ENCODE measurements around the gene JAML. TPM values are rescaled to one million over a fixed set of nuclear protein-coding genes. Genes with fewer than 3 reads are reported as not detected.

The JAML gene
- total and polyA plus RNA-seq, 2 donors (not counting 1 experiment from before 2014, with no cell fraction given), result not detected

- Histone ChIP-seq H3K27ac (ENCODE audit: insufficient read depth, low read length) (no peak overlapping the region), H4K20me1 (ENCODE audit: control insufficient read depth, extremely low read depth, insufficient read depth, low read length) (no peaks in the 10 kb centered on the region), H3K9ac (ENCODE audit: insufficient read depth, low read length) (no peak overlapping the region), H3K9me3 (ENCODE audit: control insufficient read depth, insufficient read depth, low read depth, low read length) (no peaks in the 10 kb centered on the region), H3K4me1 (ENCODE audit: control insufficient read depth, extremely low read depth, insufficient read depth, low read length) (no peaks in the 10 kb centered on the region), H3K4me2 (ENCODE audit: extremely low read depth, insufficient read depth, low read length) (no peak overlapping the region), H2AFZ (ENCODE audit: low read length) (no peak overlapping the region), H3K79me2 (ENCODE audit: control insufficient read depth, insufficient read depth, low read length) (no peaks in the 10 kb centered on the region), H3K4me3 (replicated peaks in 1 of 4; ENCODE audit: control extremely low read depth in 1 of 4, insufficient read depth in 1 of 4, low read depth in 3 of 4, low read length in 4 of 4) (no peak overlapping the region), H3K27me3 (ENCODE audit: control insufficient read depth, insufficient read depth, low read length) (no peaks in the 10 kb centered on the region), H3K36me3 (ENCODE audit: control insufficient read depth, insufficient read depth, low read length) (no peaks in the 10 kb centered on the region)
- no peak for TF ChIP-seq EZH2 (IDR thresholded peaks at IDR 0.05; ENCODE audit: low read length, missing control alignments)
- TF ChIP-seq CTCF (conservative IDR thresholded peaks at IDR 0.05 in 1 of 2, IDR thresholded peaks at IDR 0.05 in 1 of 2; ENCODE audit: low read depth in 1 of 2, low read length in 2 of 2), result no peak
- DNase-seq (ENCODE audit: low read depth in 2 of 2), result no peak
These were observed 55.3 kb downstream of the JAML start for GRCh38 chr11:118169300-118170140.

GRCh38 chr11:118168751-118169150, 56.1 kb downstream of the JAML start:
- DNase-seq (ENCODE audit: low read depth in 2 of 2), result no peak
- Histone ChIP-seq H3K79me2 (ENCODE audit: control insufficient read depth, insufficient read depth, low read length) (no peaks in the 10 kb centered on the region), H3K27ac (ENCODE audit: insufficient read depth, low read length) (no peak overlapping the region), H3K4me2 (ENCODE audit: extremely low read depth, insufficient read depth, low read length) (no peak overlapping the region), H3K4me3 (replicated peaks in 1 of 4; ENCODE audit: control extremely low read depth in 1 of 4, insufficient read depth in 1 of 4, low read depth in 3 of 4, low read length in 4 of 4) (no peak overlapping the region), H3K36me3 (ENCODE audit: control insufficient read depth, insufficient read depth, low read length) (no peaks in the 10 kb centered on the region), H3K27me3 (ENCODE audit: control insufficient read depth, insufficient read depth, low read length) (no peaks in the 10 kb centered on the region), H4K20me1 (ENCODE audit: control insufficient read depth, extremely low read depth, insufficient read depth, low read length) (no peaks in the 10 kb centered on the region), H2AFZ (ENCODE audit: low read length) (no peak overlapping the region), H3K4me1 (ENCODE audit: control insufficient read depth, extremely low read depth, insufficient read depth, low read length) (no peaks in the 10 kb centered on the region), H3K9ac (ENCODE audit: insufficient read depth, low read length) (no peak overlapping the region), H3K9me3 (ENCODE audit: control insufficient read depth, insufficient read depth, low read depth, low read length) (no peaks in the 10 kb centered on the region)
- TF ChIP-seq CTCF (conservative IDR thresholded peaks at IDR 0.05 in 1 of 2, IDR thresholded peaks at IDR 0.05 in 1 of 2; ENCODE audit: low read depth in 1 of 2, low read length in 2 of 2) (no peak), EZH2 (IDR thresholded peaks at IDR 0.05; ENCODE audit: low read length, missing control alignments) (no peak)

GRCh38 chr11:118168316-118168715, 56.5 kb downstream of the JAML start:
- Histone ChIP-seq H3K4me2 (ENCODE audit: extremely low read depth, insufficient read depth, low read length) (no peak overlapping the region), H3K79me2 (ENCODE audit: control insufficient read depth, insufficient read depth, low read length) (no peaks in the 10 kb centered on the region), H3K36me3 (ENCODE audit: control insufficient read depth, insufficient read depth, low read length) (no peaks in the 10 kb centered on the region), H4K20me1 (ENCODE audit: control insufficient read depth, extremely low read depth, insufficient read depth, low read length) (no peaks in the 10 kb centered on the region), H3K9ac (ENCODE audit: insufficient read depth, low read length) (no peak overlapping the region), H3K9me3 (ENCODE audit: control insufficient read depth, insufficient read depth, low read depth, low read length) (no peaks in the 10 kb centered on the region), H3K27me3 (ENCODE audit: control insufficient read depth, insufficient read depth, low read length) (no peaks in the 10 kb centered on the region), H3K4me3 (replicated peaks in 1 of 4; ENCODE audit: control extremely low read depth in 1 of 4, insufficient read depth in 1 of 4, low read depth in 3 of 4, low read length in 4 of 4) (no peak overlapping the region), H2AFZ (ENCODE audit: low read length) (no peak overlapping the region), H3K27ac (ENCODE audit: insufficient read depth, low read length) (no peak overlapping the region), H3K4me1 (ENCODE audit: control insufficient read depth, extremely low read depth, insufficient read depth, low read length) (no peaks in the 10 kb centered on the region)
- no peak for DNase-seq (ENCODE audit: low read depth in 2 of 2)
- TF ChIP-seq EZH2 (IDR thresholded peaks at IDR 0.05; ENCODE audit: low read length, missing control alignments) (no peak), CTCF (conservative IDR thresholded peaks at IDR 0.05 in 1 of 2, IDR thresholded peaks at IDR 0.05 in 1 of 2; ENCODE audit: low read depth in 1 of 2, low read length in 2 of 2) (no peak)

Data from fibroblast of lung (primary cell).